AG09309 (cell line): ENCODE results near the gene WARS2.

Experiments
- DNase-seq: peaks from one replicate; pipeline ENCODE4 v3.0.0-alpha.2; 2010; ENCODE audit warnings: low read depth
- H3K4me3 ChIP-seq: 2 replicates; pipeline ENCODE4 v1.5.1; 2011; ENCODE audit warnings: mild to moderate bottlenecking, low read depth, low read length, moderate library complexity; ENCODE audit not compliant: control insufficient read depth
- TF ChIP-seq, protein P1 (sequence below): IDR thresholded peaks from 2 replicates; pipeline ENCODE4 v1.5.1; 2011; ENCODE audit warnings: mild to moderate bottlenecking, low read depth, low read length, inconsistent platforms; ENCODE audit not compliant: insufficient read depth, control insufficient read depth; ENCODE audit errors: missing control alignments

Gene WARS2

DNA sequence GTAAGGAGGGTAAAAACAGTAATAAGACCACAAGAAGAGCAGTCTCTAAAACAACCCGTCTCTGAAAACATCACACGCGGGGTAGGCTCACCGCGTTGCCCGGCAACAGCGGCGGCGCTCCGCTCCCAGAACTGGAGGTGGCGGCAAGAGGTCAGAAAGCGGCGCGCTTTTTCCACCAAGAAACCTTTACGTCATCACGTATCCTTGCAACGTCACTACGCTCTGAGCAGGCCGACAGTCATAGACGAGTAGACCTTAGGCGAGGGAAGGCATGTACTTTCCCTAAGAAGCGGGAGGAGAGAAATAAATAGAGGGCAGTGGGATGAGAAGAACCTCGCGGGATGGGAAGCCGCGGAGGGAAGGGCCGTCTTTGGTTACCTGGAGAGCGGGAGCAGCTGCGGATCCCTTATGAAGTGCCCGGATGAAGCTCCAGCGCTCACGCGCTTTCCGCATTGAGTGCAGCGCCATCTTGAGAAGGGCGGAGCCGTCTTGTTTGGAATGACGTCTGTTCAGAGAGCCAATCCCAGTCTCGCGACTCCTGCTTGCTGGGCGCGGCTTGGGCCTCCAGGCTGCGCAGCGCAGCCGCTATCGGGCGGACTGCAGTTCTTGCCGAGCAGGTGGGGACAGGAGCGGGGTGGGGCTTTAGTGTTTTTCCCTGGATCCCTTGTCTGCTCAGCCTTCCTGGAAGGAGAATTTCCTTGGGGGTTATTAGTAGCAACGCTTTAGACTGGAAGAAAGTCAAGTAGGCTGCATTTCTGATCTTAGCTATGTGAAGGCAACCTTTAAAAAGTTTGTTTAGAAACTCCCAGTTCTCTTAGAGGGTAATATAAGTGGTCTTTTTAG lies at the start of gene WARS2:
WARS2 (minus strand) TSS at position 477 of the 843 bp plus-strand sequence; CDS start at position 468, 9 bp downstream.
- DNase-seq: peak; percentile 92
- TF ChIP-seq, protein P1, sequence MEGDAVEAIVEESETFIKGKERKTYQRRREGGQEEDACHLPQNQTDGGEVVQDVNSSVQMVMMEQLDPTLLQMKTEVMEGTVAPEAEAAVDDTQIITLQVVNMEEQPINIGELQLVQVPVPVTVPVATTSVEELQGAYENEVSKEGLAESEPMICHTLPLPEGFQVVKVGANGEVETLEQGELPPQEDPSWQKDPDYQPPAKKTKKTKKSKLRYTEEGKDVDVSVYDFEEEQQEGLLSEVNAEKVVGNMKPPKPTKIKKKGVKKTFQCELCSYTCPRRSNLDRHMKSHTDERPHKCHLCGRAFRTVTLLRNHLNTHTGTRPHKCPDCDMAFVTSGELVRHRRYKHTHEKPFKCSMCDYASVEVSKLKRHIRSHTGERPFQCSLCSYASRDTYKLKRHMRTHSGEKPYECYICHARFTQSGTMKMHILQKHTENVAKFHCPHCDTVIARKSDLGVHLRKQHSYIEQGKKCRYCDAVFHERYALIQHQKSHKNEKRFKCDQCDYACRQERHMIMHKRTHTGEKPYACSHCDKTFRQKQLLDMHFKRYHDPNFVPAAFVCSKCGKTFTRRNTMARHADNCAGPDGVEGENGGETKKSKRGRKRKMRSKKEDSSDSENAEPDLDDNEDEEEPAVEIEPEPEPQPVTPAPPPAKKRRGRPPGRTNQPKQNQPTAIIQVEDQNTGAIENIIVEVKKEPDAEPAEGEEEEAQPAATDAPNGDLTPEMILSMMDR: peak; percentile 4
- peak within 1 kb of the TSS; percentile 58 for H3K4me3 ChIP-seq

DNA sequence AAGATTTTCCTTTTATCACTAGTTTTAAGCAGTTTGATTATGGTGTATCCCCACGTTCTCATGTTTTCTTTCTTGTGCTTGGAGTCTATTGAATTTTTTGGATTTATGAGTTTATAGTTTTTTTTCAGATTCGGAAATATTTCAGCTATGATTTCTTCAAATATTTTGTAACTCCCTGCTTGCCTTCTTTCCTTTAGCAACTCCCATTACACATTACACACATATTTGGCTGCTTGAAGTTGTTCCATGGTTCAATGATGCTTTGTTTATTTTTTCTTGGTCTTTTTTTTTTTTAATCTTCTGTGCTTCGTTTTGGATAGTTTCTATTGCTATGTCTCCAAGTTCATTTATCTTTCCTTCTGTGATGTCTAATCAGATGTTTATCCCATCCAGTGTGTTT lies 48.5 kb upstream of the WARS2 start:
- no peak for DNase-seq
- TF ChIP-seq, protein P1: no peak
- no peak overlapping the region for H3K4me3 ChIP-seq

DNA sequence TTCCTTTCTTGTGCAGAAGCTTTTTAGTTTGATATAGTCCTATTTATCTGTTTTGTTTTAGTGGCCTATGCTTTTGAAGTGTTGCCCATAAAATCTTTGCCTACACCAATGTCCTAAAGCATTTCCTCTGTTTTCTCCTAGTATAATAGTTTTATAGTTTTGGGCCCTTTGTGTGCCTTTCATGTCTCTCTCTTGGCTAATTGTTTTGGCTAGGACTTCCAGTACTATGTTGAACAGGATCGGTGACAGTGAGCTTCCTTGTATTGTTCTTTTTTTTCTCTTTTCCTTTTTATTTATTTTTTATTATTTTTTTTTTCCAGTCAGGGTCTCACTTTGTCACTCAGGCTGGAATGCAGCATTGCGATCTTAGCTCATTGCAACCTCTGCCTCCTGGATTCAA lies 47.0 kb upstream of the WARS2 start:
- TF ChIP-seq, protein P1: no peak
- DNase-seq: no peak
- H3K4me3 ChIP-seq: no peak overlapping the region

DNA sequence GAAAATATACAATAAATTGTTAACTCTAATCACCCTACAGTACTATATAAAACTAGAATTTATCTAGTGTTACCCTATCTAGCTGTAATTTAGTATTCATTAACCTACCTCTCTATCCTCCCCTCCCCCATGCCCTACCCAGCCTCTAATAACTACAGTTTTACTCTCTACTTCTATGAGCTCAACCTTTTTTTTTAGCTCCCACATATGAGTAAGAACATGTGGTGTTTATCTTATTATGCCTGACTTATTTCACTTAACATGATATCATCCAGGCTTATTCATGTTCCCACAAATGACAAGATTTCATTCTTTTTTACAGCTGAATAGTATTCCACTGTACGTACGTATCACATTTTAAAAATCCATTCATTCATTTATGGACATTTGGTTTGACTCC lies 46.0 kb upstream of the WARS2 start:
- DNase-seq: no peak
- H3K4me3 ChIP-seq: no peak overlapping the region
- TF ChIP-seq, protein P1: no peak

DNA sequence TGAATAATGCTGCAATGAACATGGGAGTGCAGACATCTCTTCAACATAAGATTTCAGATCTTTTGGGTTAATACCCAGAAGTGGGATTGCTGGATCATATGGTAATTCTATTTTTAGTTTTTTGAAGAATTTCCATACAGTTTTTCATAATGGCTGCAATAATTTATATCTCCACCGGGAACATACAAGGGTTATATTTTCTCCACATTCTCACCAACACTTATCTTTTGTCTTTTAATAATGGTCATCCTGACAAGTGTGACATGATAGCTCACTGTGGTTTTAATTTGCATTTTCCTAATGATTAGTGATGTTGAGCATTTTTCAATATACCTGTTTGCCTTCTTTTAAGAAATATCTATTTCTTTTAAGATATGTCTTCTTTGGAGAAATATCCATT lies 44.5 kb upstream of the WARS2 start:
- no peak for DNase-seq
- TF ChIP-seq, protein P1: no peak
- no peak overlapping the region for H3K4me3 ChIP-seq

DNA sequence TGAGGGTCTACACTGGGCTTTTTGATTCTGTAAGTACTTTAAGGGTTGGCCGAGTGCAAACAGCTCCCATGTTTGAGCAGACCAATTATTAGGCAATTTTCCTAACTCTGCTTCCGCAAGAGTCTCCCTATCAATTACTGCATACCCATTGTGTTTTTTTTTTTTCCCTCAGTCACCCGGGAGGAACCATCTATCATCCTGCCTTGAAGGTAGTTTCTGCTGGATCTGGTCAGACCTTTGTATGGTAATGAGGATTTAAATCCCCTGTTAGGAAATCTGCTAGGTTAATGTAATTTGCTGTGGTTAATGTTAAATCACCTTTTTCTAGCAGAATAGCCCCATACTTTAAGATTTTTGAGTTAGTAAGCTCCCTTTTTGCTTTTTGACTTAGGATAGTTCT lies 40.8 kb upstream of the WARS2 start:
- TF ChIP-seq, protein P1: no peak
- no peak overlapping the region for H3K4me3 ChIP-seq
- no peak for DNase-seq
